GM18907 (cell line): Measurements from ENCODE around the gene CCDC9B.

ENCODE experiments used
- ATAC-seq: cut with Tn5 transposase; IDR thresholded peaks from one replicate; pipeline ENCODE4 v1.9.1; 2021; ENCODE audit warnings: mild to moderate bottlenecking, moderate library complexity; ENCODE audit not compliant: unreplicated experiment

CCDC9B gene

DNA sequence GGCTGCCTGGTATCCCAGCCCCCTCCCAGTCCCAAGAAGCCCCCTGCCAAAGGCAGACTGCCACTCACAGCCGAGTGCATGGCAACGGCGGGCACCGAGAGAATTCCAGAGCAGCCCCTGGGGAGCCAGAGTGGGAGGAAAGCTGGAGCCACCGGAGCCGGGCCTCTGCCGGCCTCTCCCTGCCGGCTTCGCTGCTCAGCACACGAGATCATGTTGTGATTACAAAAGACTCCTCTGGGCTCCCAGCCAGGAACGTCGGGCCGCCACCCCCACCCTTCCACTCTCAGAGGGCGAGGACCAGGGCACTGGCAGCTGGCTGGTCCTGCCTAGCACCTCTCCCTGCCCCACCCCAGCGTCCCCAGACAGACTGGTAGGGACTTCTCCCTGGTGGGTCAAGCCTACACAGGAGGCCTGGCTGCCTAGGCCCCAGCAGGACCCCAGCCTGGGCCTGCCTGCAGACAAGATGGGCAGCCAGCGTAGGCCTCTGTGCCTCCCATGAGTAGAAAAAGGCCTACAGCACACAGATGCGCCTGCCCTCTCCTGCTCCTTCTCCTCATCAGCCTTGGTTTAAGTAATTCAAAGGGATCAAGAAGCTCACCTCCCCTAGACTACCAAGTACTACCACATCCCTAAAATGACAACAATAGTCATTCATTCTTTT lies at the start of gene CCDC9B:
CCDC9B (minus strand) TSS at position 200 of the 661 bp plus-strand sequence; CDS start at position 80, 120 bp downstream.
- ATAC-seq: no peak

DNA sequence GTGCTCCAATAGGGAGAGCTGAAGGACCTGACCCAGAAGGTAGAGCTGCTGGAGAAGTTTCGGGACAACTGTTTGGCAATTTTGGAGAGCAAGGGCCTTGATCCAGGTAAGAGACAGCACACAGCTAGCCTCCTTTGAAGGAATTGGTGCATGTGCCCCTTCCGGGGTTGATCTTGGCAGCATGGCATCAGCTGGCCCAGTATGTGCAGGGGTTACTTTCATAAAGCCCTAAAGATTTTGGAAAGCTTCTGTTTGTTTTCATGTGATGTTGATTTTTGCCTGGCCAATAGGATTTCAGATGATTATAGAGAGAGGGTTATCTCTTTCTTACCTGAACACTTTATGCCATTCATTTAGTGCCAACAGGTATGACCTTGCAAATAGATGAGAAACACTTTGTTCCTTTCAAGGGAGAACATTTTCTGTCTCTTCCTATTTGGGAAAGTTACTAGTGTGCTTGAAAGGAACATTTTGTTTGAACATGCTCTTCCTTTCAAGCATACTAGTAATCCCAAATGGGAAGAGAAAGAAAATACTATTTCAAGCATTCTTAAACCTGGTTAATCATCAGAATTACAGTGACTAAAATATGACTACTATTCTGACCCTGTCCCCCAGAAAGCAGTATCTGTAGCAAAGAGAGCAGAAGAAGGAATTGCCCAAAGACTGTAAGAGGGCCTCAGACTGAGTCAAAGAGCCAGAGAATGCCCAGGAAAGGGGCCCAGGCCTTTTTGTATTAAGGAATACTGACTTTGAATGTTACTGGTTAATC lies 49.3 kb upstream of the CCDC9B start:
- ATAC-seq: no peak

DNA sequence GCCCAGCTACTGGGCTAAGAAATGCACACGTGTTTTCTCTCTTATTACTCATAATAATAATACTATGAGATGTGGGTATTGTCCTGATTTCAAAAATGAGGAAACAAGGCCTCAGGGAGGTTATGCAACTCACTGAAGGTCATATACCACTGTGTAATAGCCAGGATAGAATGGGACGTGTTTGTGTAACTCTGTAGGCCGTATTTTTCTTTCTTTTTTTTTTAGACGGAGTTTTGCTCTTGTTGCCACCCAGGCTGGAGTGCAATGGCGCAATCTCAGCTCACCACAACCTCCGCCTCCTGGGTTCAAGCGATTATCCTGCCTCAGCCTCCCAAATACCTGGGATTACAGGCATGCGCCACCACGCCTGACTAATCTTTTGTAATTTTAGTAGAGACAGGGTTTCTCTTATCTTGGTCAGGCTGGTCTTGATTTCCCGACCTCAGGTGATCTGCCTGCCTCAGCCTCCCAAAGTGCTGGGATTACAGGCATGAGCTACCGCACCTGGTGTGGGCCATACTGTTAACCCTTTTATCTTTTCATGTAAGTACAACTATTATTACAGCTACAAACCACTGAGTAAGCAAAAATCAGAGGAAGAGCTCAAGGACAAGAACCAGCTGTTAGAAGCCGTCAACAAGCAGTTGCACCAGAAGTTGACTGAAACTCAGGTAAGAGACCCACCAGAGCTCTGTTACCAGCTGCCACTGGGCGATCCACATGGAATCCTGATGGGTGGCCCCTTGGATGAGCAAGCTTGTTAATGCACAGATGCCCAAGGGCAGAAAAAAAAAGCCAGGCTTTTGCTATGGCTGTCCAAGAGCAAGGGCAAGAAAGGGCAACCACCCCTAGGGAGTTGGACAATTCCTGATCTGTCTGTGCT lies 48.4 kb upstream of the CCDC9B start:
- no peak for ATAC-seq

DNA sequence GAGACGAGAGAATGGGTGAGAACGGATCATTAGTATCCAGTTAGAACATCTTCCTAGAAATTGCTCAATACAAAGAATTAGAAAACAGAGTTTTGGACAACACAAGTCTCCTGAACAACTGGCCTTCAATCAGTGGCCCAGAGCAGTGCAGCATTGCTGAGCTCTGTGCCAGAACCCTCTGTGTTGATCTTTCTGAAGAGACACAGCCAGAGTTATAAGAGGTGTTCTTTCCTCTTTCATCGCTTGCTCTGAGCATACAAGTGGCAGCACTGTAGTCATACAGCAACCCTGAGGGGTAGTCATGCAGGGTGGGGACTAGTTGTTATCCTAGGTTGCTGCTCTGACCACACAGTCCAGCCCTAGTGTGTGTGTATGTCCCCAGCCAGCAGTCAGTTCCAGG lies 45.7 kb upstream of the CCDC9B start:
- ATAC-seq: no peak

DNA sequence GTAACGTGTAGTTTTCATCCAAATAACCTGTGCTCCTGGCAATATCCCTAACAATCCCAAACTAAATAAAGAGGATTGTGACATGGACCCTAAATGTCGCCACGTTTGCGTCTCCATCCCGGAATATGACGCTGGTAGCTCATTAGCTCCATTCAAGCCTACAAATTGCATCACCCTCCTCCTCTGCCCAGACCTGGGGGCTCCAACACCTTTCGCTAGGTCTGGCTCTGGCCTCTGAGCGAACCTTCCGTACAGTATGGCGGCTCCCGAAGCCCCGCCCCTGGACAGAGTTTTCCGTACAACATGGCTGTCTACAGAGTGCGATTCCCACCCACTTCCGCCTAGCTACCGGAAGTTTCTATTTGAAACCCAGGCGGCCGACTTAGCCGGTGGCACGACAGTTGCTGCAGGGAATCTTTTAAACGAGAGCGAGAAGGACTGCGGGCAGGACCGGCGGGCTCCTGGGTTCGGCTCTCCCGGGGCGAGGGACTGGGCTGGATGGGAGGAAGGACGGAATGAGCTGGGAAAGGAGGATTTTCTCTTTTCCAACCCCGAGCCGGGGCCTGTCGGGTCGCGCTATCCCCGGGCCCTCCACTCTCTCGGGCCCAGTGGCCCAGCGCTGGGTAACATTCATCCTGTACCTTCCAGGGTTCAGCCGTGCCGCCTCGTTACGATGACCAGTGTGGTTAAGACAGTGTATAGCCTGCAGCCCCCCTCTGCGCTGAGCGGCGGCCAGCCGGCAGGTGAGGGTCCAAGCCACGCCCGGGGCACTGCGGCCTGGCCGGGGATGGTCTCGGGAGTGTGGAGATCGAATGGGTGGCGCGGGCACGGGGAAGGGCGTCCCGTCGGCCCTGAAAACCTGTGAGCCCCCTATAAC lies 42.1 kb upstream of the CCDC9B start, which contains the start of gene KNSTRN:
KNSTRN (plus strand) TSS at position 142 of the 877 bp plus-strand sequence; CDS start at position 257, 115 bp downstream.
- ATAC-seq: peak; percentile 93

DNA sequence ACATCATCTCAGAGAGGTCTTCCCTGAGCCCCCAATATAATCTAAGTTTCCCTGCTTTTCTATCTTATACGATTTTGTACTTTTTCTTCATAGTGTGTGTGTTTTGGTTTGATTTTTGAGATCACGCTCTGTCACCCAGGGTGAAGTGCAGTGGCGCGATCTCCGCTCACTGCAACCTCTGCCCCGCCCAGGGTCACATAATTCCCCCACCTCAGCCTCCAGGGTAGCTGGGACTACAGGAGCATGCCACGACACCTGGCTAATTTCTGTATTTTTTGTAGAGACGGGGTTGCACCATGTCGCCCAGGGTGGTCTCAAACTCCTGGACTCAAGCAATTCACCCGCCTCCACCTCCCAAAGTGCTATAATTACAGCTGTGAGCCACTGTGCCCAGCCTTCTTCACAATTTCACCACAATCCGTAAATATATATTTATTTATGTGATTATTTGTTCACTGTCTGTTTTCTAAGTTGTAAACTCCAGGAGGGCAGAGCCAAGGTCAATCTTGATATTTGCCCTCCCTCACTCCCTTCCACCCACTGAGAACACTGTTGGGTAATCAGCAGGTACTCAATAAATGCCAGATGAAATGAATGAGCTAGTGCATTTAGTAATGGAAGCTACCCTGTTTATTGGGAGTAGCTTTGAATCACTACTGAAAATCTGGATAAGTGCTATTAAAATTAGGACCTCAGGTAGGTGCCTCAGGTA lies 41.2 kb upstream of the CCDC9B start:
- ATAC-seq: no peak

DNA sequence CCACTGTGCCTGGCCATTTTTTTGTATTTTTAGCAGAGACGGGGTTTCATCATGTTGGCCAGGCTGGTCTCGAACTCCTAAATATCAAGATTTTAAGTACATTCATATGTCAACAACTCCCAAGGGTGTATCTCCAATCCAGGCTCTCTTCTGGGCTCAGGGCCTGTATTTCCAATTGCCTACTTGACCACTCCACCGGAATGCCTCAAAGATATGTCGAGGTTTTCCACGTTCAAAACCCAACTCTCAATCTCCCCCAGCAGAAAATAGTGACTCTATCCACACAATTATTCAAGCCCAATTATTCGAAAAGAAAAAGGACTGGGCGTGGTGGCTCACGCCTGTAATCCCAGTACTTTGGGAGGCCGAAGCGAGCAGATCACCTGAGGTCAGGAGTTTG lies 39.9 kb upstream of the CCDC9B start:
- ATAC-seq: no peak

DNA sequence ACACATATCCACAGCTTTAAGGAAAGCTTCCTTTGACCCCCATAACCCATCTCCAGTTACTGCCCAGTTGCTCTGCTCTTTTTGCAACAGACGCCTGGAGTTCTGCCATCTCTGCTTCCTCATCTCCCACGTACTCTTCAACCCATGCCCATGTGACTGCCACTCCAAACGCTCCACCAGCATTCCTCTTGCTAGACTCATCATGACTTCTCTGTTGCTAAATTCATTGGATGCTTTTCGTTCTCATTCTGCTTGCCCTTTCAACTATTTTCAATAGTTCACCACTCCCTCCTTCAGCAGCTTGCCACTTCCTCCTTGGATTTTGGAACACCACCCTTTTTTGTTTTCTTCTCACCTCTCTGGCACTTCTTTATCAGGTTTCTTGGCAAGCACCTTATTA lies 39.1 kb upstream of the CCDC9B start:
- ATAC-seq: no peak

DNA sequence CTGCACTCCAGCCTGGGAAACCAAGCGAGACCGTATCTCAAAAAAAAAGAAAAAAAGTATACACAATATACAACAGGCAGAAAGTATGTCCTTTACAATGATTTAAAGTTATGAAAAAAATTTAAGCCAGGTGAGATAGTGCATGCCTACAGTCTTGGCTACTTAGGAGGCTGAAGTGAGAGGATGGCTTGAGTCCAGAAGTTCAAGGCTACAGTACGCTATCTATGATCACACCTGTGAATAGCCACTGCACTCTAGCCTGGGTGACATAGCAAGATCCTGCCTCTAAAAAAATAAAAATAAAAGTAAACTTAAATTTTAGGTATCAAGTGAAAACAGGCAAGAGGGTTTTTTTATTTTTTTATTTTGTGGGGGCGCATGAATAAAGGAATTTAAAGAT lies 38.6 kb upstream of the CCDC9B start:
- ATAC-seq: no peak

DNA sequence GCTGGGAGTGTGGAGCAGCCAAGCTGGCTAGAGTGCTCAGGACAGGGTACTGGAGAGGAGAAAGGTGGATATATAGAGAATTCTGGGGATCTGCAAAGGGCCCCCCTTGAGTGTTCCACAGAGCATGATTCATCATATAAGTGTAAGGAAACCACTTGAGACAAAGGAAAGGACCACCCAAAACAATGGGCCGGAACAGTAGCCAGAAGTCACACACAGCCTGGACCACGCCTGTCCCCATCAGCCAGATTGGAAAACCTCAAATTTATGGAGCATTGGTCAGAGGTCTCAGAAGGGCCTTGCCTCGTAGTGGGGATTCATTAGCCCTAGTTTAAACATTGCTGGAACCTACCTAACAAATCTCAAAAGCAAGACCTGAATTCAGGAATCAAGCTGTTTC lies 36.9 kb upstream of the CCDC9B start:
- no peak for ATAC-seq

DNA sequence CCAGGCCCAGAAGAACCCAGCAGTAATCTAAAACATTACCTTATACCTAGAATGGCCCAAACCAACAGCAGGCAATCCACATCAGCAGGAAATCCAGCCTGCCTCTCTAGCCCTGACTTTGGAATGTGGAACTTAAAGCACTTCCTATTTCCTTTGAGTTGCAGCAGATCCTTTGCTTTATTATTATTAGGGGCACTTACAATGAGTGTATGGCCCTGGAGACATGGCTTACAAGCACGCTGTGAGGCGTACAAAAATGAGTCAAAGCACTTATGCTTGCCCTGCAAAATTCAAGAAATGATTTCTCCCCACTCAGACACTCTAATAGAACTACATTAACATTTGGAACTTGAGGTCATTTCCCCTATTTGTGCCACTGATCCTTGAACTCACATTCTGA lies 32.2 kb upstream of the CCDC9B start:
- ATAC-seq: no peak

DNA sequence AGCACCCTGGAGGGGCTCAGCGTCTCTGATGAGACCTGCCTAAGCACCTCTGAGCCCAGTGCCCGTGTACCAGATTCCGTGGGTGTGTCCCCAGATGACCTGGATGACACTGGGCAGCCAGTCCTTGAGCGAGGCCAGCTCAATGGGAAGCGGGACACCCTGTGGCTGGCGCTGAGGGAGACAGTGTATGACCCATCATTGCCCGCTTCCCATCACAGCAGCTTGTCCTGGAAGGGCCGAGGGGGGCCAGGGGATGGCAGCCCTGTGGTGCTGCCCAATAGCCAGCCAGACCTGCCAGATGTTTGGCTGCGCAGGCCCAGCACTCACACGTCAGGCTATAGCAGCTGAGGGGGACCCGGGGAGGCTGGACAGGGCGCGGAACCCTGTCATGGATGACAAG lies 29.2 kb upstream of the CCDC9B start:
- ATAC-seq: no peak

DNA sequence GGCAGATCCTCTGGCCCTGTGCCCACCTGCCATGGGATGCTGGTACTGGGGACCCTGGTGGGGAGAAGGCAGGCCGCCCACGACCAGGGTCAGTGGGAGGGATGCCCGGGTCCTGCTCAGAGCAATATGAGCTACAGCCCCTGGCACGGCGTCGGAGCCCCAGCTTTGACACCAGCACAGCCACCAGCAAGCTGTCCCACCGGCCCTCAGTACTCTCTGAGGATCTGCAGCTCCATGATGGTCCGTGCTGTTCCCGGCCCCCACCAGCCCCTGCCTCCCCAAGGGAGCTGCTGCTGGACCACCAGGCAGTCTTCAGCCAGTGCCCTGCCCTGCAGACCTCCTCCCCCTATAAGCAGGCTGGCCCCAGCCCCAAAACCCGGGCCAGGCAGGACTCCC lies 28.7 kb upstream of the CCDC9B start:
- ATAC-seq: no peak

DNA sequence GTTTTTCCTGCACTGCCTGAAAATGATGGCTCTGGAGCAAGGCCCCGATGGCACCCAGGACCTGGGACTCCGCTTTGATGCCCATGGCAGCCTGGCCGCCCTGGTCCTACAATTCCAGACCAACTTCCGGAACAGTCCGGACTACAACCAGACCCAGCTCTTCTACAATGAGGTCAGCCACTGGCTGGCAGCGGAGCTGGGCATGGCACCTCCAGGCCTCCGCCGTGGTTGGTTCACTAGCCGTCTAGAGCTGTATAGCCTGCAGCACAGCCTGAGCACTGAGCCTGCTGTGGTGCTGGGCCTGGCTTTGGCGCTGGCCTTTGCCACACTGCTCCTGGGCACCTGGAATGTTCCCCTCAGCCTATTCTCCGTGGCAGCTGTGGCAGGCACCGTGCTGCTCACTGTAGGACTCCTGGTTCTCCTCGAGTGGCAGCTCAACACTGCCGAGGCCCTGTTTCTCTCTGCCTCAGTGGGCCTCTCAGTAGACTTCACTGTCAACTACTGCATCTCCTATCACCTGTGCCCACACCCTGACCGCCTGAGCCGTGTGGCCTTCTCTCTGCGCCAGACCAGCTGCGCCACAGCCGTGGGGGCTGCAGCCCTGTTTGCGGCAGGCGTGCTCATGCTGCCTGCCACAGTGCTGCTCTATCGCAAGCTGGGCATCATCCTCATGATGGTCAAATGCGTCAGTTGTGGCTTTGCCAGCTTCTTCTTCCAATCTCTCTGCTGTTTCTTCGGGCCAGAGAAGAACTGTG lies 28.2 kb upstream of the CCDC9B start:
- no peak for ATAC-seq

DNA sequence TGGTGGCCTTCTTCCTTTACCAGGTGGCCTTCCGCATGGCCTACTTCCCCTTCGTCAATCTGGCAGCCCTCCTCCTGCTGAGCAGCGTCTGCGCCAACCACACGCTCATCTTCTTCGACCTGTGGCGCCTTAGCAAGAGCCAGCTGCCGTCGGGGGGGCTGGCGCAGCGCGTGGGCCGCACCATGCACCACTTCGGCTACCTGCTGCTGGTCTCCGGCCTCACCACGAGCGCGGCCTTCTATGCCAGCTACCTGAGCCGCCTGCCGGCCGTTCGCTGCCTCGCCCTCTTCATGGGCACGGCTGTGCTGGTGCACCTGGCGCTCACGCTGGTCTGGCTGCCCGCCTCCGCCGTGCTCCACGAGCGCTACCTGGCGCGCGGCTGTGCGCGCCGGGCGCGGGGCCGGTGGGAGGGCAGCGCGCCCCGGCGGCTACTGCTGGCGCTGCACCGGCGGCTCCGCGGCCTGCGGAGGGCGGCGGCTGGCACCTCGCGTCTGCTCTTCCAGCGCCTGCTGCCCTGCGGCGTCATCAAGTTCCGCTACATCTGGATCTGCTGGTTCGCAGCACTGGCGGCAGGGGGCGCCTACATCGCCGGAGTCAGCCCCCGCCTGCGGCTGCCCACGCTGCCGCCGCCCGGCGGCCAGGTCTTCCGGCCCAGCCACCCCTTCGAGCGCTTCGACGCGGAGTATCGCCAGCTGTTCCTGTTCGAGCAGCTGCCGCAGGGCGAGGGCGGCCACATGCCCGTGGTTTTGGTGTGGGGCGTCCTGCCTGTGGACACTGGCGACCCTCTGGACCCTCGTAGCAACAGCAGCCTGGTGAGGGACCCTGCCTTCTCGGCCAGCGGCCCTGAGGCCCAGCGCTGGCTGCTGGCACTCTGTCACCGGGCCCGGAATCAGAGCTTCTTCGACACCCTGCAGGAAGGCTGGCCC lies 27.2 kb upstream of the CCDC9B start:
- peak; percentile 81 for ATAC-seq

DNA sequence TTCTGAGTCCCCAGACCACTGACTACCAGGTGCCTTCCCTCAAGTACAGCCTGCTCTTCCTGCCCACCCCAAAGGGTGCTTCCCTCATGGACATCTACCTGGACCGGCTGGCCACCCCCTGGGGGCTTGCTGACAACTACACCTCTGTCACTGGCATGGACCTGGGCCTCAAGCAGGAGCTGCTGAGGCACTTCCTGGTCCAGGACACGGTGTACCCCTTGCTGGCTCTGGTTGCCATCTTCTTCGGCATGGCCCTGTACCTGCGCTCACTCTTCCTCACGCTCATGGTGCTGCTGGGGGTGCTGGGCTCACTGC lies 26.6 kb upstream of the CCDC9B start:
- no peak for ATAC-seq

DNA sequence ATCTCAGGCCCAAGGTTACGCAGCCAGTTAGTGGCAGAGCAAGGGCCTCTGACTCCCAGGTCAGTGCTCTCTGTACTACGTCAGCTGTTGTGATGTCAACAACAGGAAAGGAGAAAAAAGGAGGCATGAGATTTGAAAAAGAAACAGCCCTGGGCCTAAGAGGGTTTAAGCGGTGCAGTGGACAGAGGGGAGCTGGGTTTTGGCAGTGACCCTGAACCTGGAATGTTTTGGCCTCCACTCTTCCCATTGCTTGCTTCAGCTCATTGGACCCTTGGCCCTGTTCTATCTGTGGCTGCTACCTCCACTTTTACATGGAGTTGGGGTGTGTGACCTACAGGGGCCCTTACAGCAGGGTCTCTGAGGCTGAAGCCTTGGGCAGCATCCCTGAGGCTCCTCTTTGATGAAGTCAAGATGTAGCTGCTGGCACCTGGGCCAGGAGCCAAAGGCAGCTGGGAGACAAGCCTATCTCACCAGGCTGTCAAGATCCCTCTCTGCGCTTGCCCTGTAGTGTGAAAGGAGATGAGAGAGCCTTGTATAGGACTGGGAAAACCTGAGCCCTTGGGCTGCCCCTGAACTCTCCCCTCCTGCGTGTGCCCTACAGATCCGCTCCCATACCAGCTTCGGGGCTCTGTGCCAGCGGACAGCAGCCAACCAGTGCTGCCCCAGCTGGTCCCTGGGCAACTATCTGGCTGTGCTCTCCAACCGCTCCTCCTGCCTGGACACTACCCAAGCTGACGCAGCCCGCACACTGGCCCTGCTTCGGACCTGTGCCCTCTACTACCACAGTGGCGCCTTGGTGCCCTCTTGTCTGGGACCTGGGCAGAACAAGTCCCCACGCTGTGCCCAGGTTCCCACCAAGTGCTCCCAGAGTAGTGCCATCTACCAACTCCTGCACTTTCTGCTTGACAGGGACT lies 26.0 kb upstream of the CCDC9B start:
- no peak for ATAC-seq
